GM06990 (cell line): ENCODE results near the gene ATP2A1.
"Not testable (repeated sequence)": the region's sequence is repeated elsewhere in the genome, so short reads cannot be mapped to it uniquely, and the experiment has no call there.

Source experiments
- DNase-seq: peaks from one replicate; pipeline ENCODE4 v3.0.0-alpha.2; 2011; ENCODE audit not compliant: insufficient read length; ENCODE audit errors: extremely low read depth
- H3K27me3 ChIP-seq: replicated peaks from 2 replicates; pipeline ENCODE4 v1.6.0; 2011; ENCODE audit warnings: low read length; ENCODE audit not compliant: control insufficient read depth, insufficient read depth
- H3K36me3 ChIP-seq: 2 replicates; pipeline ENCODE4 v1.5.1; 2011; ENCODE audit warnings: low read length; ENCODE audit not compliant: control insufficient read depth, insufficient read depth
- H3K4me3 ChIP-seq: replicated peaks from 2 replicates; pipeline ENCODE4 v1.5.1; 2011; ENCODE audit warnings: low read depth, mild to moderate bottlenecking, control low read depth, low read length
- CTCF ChIP-seq: IDR thresholded peaks from 2 replicates; pipeline ENCODE4 v1.5.1; 2011; ENCODE audit warnings: low read length, control low read depth, mild to moderate bottlenecking, inconsistent platforms; ENCODE audit not compliant: insufficient read depth, poor library complexity, severe bottlenecking

ATP2A1 gene

DNA sequence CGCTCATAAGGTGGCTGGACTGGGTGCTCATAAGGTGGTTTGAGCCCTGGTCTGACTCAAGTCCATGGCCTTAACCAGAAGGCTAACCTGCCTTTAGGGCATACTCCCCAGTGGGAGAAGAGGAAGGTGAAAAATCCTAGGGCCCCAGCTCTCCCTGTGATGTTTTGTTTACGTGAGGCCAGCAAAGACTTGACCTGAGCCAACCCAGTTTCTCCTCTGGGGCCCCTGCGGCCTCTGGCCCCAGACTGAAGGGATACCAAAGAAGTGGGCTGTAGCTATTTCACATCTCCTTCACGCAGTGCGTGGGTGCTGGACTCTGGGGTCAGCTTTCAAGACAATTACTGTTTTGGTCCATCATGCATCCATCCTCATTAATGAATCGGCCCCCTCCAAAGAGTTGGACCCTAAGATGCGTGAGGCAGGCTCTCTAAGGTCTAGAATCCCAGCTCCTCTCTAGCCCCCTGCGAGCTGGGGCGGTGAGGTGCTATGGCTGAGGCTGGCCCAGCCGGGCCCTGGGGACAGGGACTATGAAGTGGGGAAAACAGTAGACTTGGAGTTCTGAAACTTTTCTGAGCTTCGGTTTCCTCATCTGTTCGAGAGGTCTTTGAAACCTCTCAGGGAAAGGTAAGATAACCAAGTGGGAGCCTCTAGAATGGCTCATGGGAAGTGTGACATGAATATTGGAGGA, 13.1 kb upstream of the ATP2A1 start:
- DNase-seq, result no peak
- no peak for TF ChIP-seq CTCF
- Histone ChIP-seq H3K36me3 (peaks cover 21% of the 10 kb centered on the region), H3K27me3 (no peaks in the 10 kb centered on the region), H3K4me3 (no peak overlapping the region; the same call in 1 of the 2 replicates)

- DNase-seq, result no peak
- Histone ChIP-seq H3K4me3 (no peak overlapping the region), H3K27me3 (no peaks in the 10 kb centered on the region), H3K36me3 (peaks cover 23% of the 10 kb centered on the region)
- no peak for TF ChIP-seq CTCF
Observed at GRCh38 chr16:28865722-28866453, 12.4 kb upstream of the ATP2A1 start.

DNA sequence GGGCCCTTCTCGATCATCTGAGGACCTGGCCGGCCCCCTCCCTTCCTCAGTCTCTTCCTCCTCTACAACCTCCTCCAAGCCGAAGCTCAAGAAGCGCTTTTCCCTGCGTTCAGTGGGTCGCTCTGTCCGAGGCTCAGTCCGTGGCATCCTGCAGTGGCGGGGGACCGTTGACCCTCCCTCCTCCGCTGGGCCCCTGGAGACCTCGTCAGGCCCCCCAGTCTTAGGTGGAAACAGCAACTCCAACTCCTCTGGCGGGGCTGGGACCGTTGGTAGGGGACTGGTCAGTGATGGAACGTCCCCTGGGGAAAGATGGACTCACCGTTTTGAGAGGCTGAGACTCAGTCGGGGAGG, 11.9 kb upstream of the ATP2A1 start:
- H3K4me3 ChIP-seq, result no peak overlapping the region
- no peak for DNase-seq
- no peaks in the 10 kb centered on the region for H3K27me3 ChIP-seq
- H3K36me3 ChIP-seq, result peaks cover 23% of the 10 kb centered on the region
- TF ChIP-seq CTCF, result no peak

DNA sequence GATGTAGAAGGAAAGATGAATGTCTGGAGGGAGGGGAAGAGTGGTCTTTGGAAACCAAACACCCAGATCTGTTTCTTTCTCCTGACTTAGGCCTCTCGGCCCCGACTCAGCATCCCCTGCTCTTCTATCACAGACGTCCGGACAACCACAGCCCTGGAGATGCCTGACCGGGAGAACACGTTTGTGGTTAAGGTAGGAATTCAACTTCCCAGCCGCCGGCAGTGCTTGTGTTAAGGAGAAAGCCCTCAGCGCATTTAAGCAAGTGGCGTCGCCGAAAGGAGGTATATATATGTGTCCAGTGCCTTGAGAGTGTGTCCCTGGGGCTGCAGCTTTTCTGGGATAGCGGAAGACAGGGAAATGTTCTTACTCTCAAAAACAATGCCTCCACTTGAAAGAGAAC, 11.0 kb upstream of the ATP2A1 start:
- H3K27me3 ChIP-seq, result no peaks in the 10 kb centered on the region
- DNase-seq, result no peak
- TF ChIP-seq CTCF, result no peak
- H3K36me3 ChIP-seq, result peaks cover 23% of the 10 kb centered on the region
- H3K4me3 ChIP-seq, result no peak overlapping the region

- DNase-seq, H3K4me3 ChIP-seq, H3K27me3 ChIP-seq: not testable (repeated sequence)
- H3K36me3 ChIP-seq, result peaks cover 23% of the 10 kb centered on the region
Observed at GRCh38 chr16:28867646-28868045, 10.6 kb upstream of the ATP2A1 start.

- peaks cover 26% of the 10 kb centered on the region for H3K36me3 ChIP-seq
- no peak overlapping the region for H3K4me3 ChIP-seq
- no peaks in the 10 kb centered on the region for H3K27me3 ChIP-seq
- no peak for DNase-seq
- no peak for TF ChIP-seq CTCF
Observed at GRCh38 chr16:28869201-28869600, 9.1 kb upstream of the ATP2A1 start.
